Measurements from ENCODE around the gene SNRNP70. TPM values are rescaled to one million over a fixed set of nuclear protein-coding genes. Genes with fewer than 3 reads are reported as not detected.

Gene SNRNP70
- total and polyA plus RNA-seq, 2 of the 13 experiments (the other 11 are each of a cell fraction or from before 2014, with no cell fraction given), result 150 to 210 TPM

GRCh38 chr19:49151267-49152118 is 66.2 kb downstream of the SNRNP70 start (continued):
- TF ChIP-seq PAXIP1 (CRISPR knock-in tag; conservative IDR thresholded peaks at IDR 0.05) (no peak), KDM2A (CRISPR knock-in tag; IDR thresholded peaks at IDR 0.05; ENCODE audit: borderline replicate concordance, low read depth) (peak; percentile 54; the same call in 1 of the 2 replicates), SAFB2 (CRISPR knock-in tag; IDR thresholded peaks at IDR 0.05; ENCODE audit: borderline replicate concordance, low read depth) (no peak), GRHL1 (CRISPR knock-in tag; conservative IDR thresholded peaks at IDR 0.05) (no peak), HOXA5 (CRISPR knock-in tag; IDR thresholded peaks at IDR 0.05) (0 out of 2 replicates have a peak, but pooled peaks have one; percentile 32), MTF2 (CRISPR knock-in tag; IDR thresholded peaks at IDR 0.05; ENCODE audit: borderline replicate concordance) (no peak), ZNF225 (CRISPR knock-in tag; IDR thresholded peaks at IDR 0.05) (no peak; the same call in 1 of the 2 replicates), POGK (CRISPR knock-in tag; conservative IDR thresholded peaks at IDR 0.05) (no peak), ZNF781 (CRISPR knock-in tag; IDR thresholded peaks at IDR 0.05; ENCODE audit: borderline replicate concordance, not compliant biosample characterization) (no peak), CTCF (CRISPR knock-in tag; IDR thresholded peaks at IDR 0.05) (no peak), RCOR2 (CRISPR knock-in tag; IDR thresholded peaks at IDR 0.05) (no peak), ZNF660 (CRISPR knock-in tag; IDR thresholded peaks at IDR 0.05; ENCODE audit: borderline replicate concordance, low read depth) (no peak), NFRKB (IDR thresholded peaks at IDR 0.05) (no peak), CBX5 (CRISPR knock-in tag; IDR thresholded peaks at IDR 0.05; ENCODE audit: borderline replicate concordance) (no peak), ELF3 (CRISPR knock-in tag; IDR thresholded peaks at IDR 0.05) (no peak), SMAD3 (CRISPR knock-in tag; IDR thresholded peaks at IDR 0.05) (no peak), TBL1XR1 (IDR thresholded peaks at IDR 0.05; ENCODE audit: borderline replicate concordance, low read length, partially characterized antibody) (no peak), ZNF615 (CRISPR knock-in tag; IDR thresholded peaks at IDR 0.05; ENCODE audit: borderline replicate concordance) (no peak), MATR3 (CRISPR knock-in tag; IDR thresholded peaks at IDR 0.05) (no peak), ZMAT5 (CRISPR knock-in tag; IDR thresholded peaks at IDR 0.05; ENCODE audit: borderline replicate concordance, low read depth) (no peak)
